Stimulated activated CD4-positive, alpha-beta T cell treated with anti-CD3 and anti-CD28 coated beads, Interleukin-1b, Interleukin-23, amount 100 ng/mL, for 1 hour (primary cell): ENCODE measurements around the gene PRAMEF25.
"Not testable (repeated sequence)": the region's sequence is repeated elsewhere in the genome, so short reads cannot be mapped to it uniquely, and the experiment has no call there.

ENCODE experiments used
- DNase-seq, 2 donors: peaks; one replicate each; pipeline ENCODE4 v3.0.0-alpha.2; 2020; ENCODE audit warnings: low read depth in 2 of 2

Gene PRAMEF25

DNA sequence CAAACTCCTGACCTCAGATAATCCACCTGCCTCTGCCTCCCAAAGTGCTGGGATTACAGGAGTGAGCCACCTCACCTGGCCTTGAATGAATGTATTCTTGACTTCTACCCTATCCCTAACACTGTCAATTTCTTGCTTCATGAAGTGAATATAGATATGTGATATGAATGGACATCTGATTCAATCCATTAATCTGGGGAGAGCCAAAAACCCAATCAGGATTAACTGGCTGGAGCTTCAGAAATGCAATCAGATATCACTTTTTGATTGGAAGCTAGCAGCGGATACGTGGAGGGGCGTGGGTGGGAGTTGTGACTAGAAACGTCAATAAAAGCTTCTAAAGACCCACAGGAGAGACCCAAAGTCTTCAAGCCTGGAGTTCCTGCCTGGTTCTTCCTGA, at the start of gene PRAMEF25:
TSS of gene PRAMEF25 (plus strand) at position 301 of the 400 bp plus-strand sequence. CDS start 2,920 bp downstream, outside the sequence.
- not testable (repeated sequence) for DNase-seq

DNA sequence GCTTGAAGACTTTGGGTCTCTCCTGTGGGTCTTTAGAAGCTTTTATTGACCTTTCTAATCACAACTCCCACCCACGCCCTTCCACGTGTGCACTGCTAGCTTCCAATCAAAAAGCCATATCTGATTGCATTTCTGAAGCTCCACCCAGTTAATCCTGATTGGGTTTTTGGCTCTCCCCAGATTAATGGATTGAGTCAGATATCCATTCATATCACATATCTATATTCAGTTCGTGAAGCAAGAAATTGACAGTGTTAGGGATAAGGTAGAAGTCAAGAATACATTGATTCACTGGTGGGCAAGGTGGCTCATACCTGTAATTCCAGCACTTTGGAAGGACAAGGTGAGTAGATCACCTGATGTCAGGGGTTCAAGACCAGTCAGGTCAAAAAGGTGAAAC, 14.1 kb upstream of the PRAMEF25 start, which contains the start of gene PRAMEF27:
TSS of gene PRAMEF27 (minus strand) at position 101 of the 400 bp plus-strand sequence. CDS start 2,916 bp downstream, outside the sequence.
- DNase-seq = not testable (repeated sequence)

DNA sequence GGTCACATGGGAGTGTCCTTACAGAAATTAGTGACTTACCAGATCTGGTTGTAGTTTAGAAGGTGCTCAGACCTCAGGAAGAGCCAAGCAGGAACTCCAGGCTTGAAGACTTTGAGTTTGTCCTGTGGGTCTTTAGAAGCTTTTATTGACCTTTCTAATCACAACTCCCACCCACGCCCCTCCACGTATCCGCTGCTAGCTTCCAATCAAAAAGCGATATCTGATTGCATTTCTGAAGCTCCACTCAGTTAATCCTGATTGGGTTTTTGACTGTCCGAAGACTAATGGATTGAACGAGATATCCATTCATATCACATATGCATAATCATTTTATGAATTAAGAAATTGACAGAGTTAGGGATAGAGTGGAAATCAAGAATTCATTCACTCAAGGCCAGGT, 46.2 kb downstream of the PRAMEF25 start, which contains the start of gene HNRNPCL2:
TSS of gene HNRNPCL2 (minus strand) at position 101 of the 400 bp plus-strand sequence. CDS start 454 bp downstream, outside the sequence.
- DNase-seq = not testable (repeated sequence)
